HepG2 (cell line): ENCODE data around the gene GNA15. TPM values are rescaled to one million over a fixed set of nuclear protein-coding genes. Genes with fewer than 3 reads are reported as not detected.

Experiments
- ATAC-seq: fragments of 200-7000 bp; cut with Tn5 transposase; 3 replicates; pipeline ENCODE4 v1.9.1; 2020; ENCODE audit warnings: mild to moderate bottlenecking, moderate library complexity
- BruUV-seq: library from RNA; stranded (reverse); fragments of 400-500 nt; replicated peaks from 2 replicates; lab custom pipeline; 2021; lab: Mats Ljungman, UMichigan
- CTCF ChIA-PET: fragments of 300-600 bp; formaldehyde crosslinking; extraction: SDS; loops from one replicate; lab custom pipeline; 2021; ENCODE audit warnings: low total read pairs, inconsistent platforms, low intra/inter-chr PET ratio; lab: Yijun Ruan, JAX
- POLR2A ChIA-PET: fragments of 350-600 bp; sonication (Branson Sonifier 250); formaldehyde crosslinking; loops from one replicate; lab custom pipeline; 2020; ENCODE audit warnings: antibody characterized with exemption, inconsistent platforms; lab: Yijun Ruan, JAX
- DNase-seq: peaks from one replicate; pipeline ENCODE4 v3.0.0-alpha.2; 2015; ENCODE audit warnings: low spot score
- FAIRE-seq: peaks from 3 replicates; lab custom pipeline; 2011; peaks lifted over from hg19 to GRCh38; lab: Jason Lieb, UNC
- H2AFZ ChIP-seq: one replicate; pipeline ENCODE4 v1.6.1; 2011; ENCODE audit warnings: low read length, inconsistent platforms
- H3K27ac ChIP-seq: fragments of 300-600 bp; 3 replicates; pipeline ENCODE4 v1.8.0; 2011; ENCODE audit warnings: mixed run types, mild to moderate bottlenecking, mixed read lengths, low read length, inconsistent platforms; ENCODE audit not compliant: insufficient read depth; ENCODE audit errors: extremely low read length
- H3K27me3 ChIP-seq, 2 experiments: fragments of 200-600 bp in 1 of 2; 2 replicates in 1 of 2; 3 replicates in 1 of 2; pipeline versions ENCODE4 v1.6.0 to v1.8.0; 2011; ENCODE audit warnings: low read length in 2 of 2, mild to moderate bottlenecking in 2 of 2, moderate library complexity in 2 of 2, inconsistent platforms in 1 of 2; ENCODE audit not compliant: insufficient read depth in 2 of 2, control insufficient read depth in 1 of 2
- H3K36me3 ChIP-seq, 2 experiments: fragments of 200-600 bp in 1 of 2; replicated peaks in 1 of 2; 2 replicates in 1 of 2; 3 replicates in 1 of 2; pipeline versions ENCODE4 v1.5.1 to v1.8.0; 2011; ENCODE audit warnings: low read length in 2 of 2, inconsistent platforms in 1 of 2; ENCODE audit not compliant: insufficient read depth in 2 of 2, control insufficient read depth in 1 of 2
- H3K4me1 ChIP-seq: 2 replicates; pipeline ENCODE4 v1.5.1; 2012; ENCODE audit warnings: low read length, inconsistent platforms; ENCODE audit not compliant: insufficient read depth
- H3K4me2 ChIP-seq: 2 replicates; pipeline ENCODE4 v1.6.0; 2011; ENCODE audit warnings: low read depth, low read length, inconsistent platforms
- H3K4me3 ChIP-seq, 3 experiments: fragments of 200-600 bp in 1 of 3; sonication (generic), shearing (Covaris generic) in 1 of 3; replicated peaks in 1 of 3; 2 replicates each; pipeline ENCODE4 v1.5.1; 2011 to 2016; ENCODE audit warnings: low read length in 3 of 3, inconsistent platforms in 2 of 3, low read depth in 2 of 3, mild to moderate bottlenecking in 2 of 3, control low read depth in 1 of 3, mixed read lengths in 1 of 3; ENCODE audit not compliant: insufficient read depth in 1 of 3
- H3K79me2 ChIP-seq: one replicate; pipeline ENCODE4 v1.6.1; 2011; ENCODE audit warnings: low read length, inconsistent platforms; ENCODE audit not compliant: insufficient read depth
- H3K9ac ChIP-seq: 2 replicates; pipeline ENCODE4 v1.6.0; 2011; ENCODE audit warnings: mild to moderate bottlenecking, low read depth, low read length, inconsistent platforms; ENCODE audit not compliant: insufficient read depth
- H3K9me3 ChIP-seq: 2 replicates; pipeline ENCODE4 v1.5.1; 2012; ENCODE audit warnings: mild to moderate bottlenecking, low read length
- H4K20me1 ChIP-seq: 2 replicates; pipeline ENCODE4 v1.6.0; 2011; ENCODE audit warnings: inconsistent platforms, mild to moderate bottlenecking, low read length, moderate library complexity; ENCODE audit not compliant: insufficient read depth
- FOXC1 ChIP-seq: sonication (generic); formaldehyde crosslinking; IDR thresholded peaks from 2 replicates; pipeline ENCODE4 v1.8.0; 2022; ENCODE audit warnings: mild to moderate bottlenecking, missing genetic modification reagents, borderline replicate concordance
- GZF1 ChIP-seq: sonication (generic); formaldehyde crosslinking; IDR thresholded peaks from 2 replicates; pipeline ENCODE4 v1.5.1; 2020; ENCODE audit warnings: mild to moderate bottlenecking, missing genetic modification reagents
- HMGA1 ChIP-seq: sonication (generic); formaldehyde crosslinking; conservative IDR thresholded peaks from 2 replicates; pipeline ENCODE4 v1.4.0; 2020; ENCODE audit warnings: missing genetic modification reagents
- KMT2B ChIP-seq: IDR thresholded peaks from 2 replicates; pipeline ENCODE4 v1.6.1; 2016; ENCODE audit warnings: missing genetic modification reagents, missing compliant biosample characterization
- MIER3 ChIP-seq: IDR thresholded peaks from 2 replicates; pipeline ENCODE4 v1.6.1; 2016; ENCODE audit warnings: missing compliant biosample characterization, borderline replicate concordance
- NRL ChIP-seq: sonication (generic); formaldehyde crosslinking; IDR thresholded peaks from 2 replicates; pipeline ENCODE4 v1.5.0; 2020; ENCODE audit warnings: missing genetic modification reagents, mild to moderate bottlenecking, moderate library complexity, borderline replicate concordance
- PAX8 ChIP-seq: sonication (generic); formaldehyde crosslinking; IDR thresholded peaks from 2 replicates; pipeline ENCODE4 v1.8.0; 2022; ENCODE audit warnings: mild to moderate bottlenecking, missing genetic modification reagents, borderline replicate concordance
- PCBP1 ChIP-seq: fragments of 200-400 bp; formaldehyde crosslinking; IDR thresholded peaks from 2 replicates; pipeline ENCODE4 v1.6.1; 2017; ENCODE audit warnings: mild to moderate bottlenecking, low read depth, low read length, borderline replicate concordance
- RBFOX2 ChIP-seq: fragments of 200-400 bp; formaldehyde crosslinking; IDR thresholded peaks from 2 replicates; pipeline ENCODE4 v1.6.1; 2017; ENCODE audit warnings: low read depth, mild to moderate bottlenecking, low read length
- SIX4 ChIP-seq: sonication (generic); formaldehyde crosslinking; IDR thresholded peaks from 2 replicates; pipeline ENCODE4 v1.4.0; 2020; ENCODE audit warnings: missing genetic modification reagents
- SNRNP70 ChIP-seq: fragments of 200-400 bp; formaldehyde crosslinking; IDR thresholded peaks from 2 replicates; pipeline ENCODE4 v1.6.1; 2017; ENCODE audit warnings: mild to moderate bottlenecking, low read depth, low read length, moderate library complexity
- SRSF9 ChIP-seq: fragments of 200-400 bp; formaldehyde crosslinking; IDR thresholded peaks from 2 replicates; pipeline ENCODE4 v1.6.1; 2018; ENCODE audit warnings: borderline replicate concordance, mild to moderate bottlenecking, low read depth, low read length; ENCODE audit not compliant: insufficient read depth, poor library complexity, severe bottlenecking
- ZMYM2 ChIP-seq: sonication (generic); formaldehyde crosslinking; IDR thresholded peaks from 2 replicates; pipeline ENCODE4 v1.8.0; 2022; ENCODE audit warnings: mild to moderate bottlenecking, missing genetic modification reagents
- ZNF207 ChIP-seq: fragments of 450-650 bp; IDR thresholded peaks from 2 replicates; pipeline ENCODE4 v1.6.1; 2016; ENCODE audit warnings: antibody characterized with exemption, borderline replicate concordance
- ZNF234 ChIP-seq: sonication (generic); formaldehyde crosslinking; conservative IDR thresholded peaks from 2 replicates; pipeline ENCODE4 v1.5.1; 2020; ENCODE audit warnings: mild to moderate bottlenecking, missing genetic modification reagents
- ZNF235 ChIP-seq: sonication (generic); formaldehyde crosslinking; IDR thresholded peaks from 2 replicates; pipeline ENCODE4 v1.8.1; 2023; ENCODE audit warnings: mild to moderate bottlenecking, missing genetic modification reagents, borderline replicate concordance
- ZNF484 ChIP-seq: sonication (generic); formaldehyde crosslinking; IDR thresholded peaks from 2 replicates; pipeline ENCODE4 v1.5.1; 2020; ENCODE audit warnings: mild to moderate bottlenecking, low read depth, missing genetic modification reagents, borderline replicate concordance
- ZNF672 ChIP-seq: sonication (generic); formaldehyde crosslinking; IDR thresholded peaks from 2 replicates; pipeline ENCODE4 v1.8.1; 2022; ENCODE audit warnings: missing genetic modification reagents
- ZNF746 ChIP-seq: sonication (generic); formaldehyde crosslinking; IDR thresholded peaks from 2 replicates; pipeline ENCODE4 v1.8.0; 2022; ENCODE audit warnings: mild to moderate bottlenecking, missing genetic modification reagents
- WGBS: methylation state at CpG from one replicate; pipeline ENCODE4 v1.1.6; 2017; ENCODE audit warnings: low lambda C conversion rate; 5-methylcytosine and 5-hydroxymethylcytosine counted together
- in situ Hi-C: cut with HindIII; loops from 2 replicates; pipeline ENCODE4 v1.10.0; 2017; ENCODE audit warnings: low pct_unique_long_range_greater_than_20kb; ENCODE audit not compliant: extremely low pct_ligation_motif_present
- intact Hi-C: fragments of 100-400 bp; cut with micrococcal nuclease; formaldehyde crosslinking; loops from one replicate; pipeline ENCODE4 v1.10.0; 2022; ENCODE audit not compliant: unreplicated experiment
- polyA plus RNA-seq, 8 experiments: library from polyadenylated mRNA; depleted of rRNA in 3 of 8; stranded (reverse) in 7 of 8; unstranded in 1 of 8; fragments of >200 nt; fragmentation: Illumina TruSeq in 4 of 8; extraction: Trizol in 4 of 8; gene quantifications; 2 replicates each; pipeline versions ENCODE4 v1.2.1 to v1.2.3, GENCODE V29; 2011 to 2016; ENCODE audit warnings: low read depth in 4 of 8, missing spikeins in 1 of 8, mixed read lengths in 1 of 8; ENCODE audit not compliant: insufficient read depth in 1 of 8
- total RNA-seq, 5 experiments: library from RNA; depleted of rRNA; stranded (reverse); fragments of >200 nt; fragmentation: Illumina TruSeq; extraction: Trizol; gene quantifications; 2 replicates each; pipeline ENCODE4 v1.2.3, GENCODE V29; 2016; ENCODE audit warnings: low read depth in 1 of 5
- TF ChIP-seq, protein P1 (sequence below): sonication (generic); formaldehyde crosslinking; IDR thresholded peaks from 2 replicates; pipeline ENCODE4 v1.9.0; 2022; ENCODE audit warnings: missing genetic modification reagents, mild to moderate bottlenecking, borderline replicate concordance
- TF ChIP-seq, protein P2 (sequence below): sonication (generic); formaldehyde crosslinking; IDR thresholded peaks from 2 replicates; pipeline ENCODE4 v1.8.0; 2022; ENCODE audit warnings: mild to moderate bottlenecking, missing genetic modification reagents; ENCODE audit not compliant: insufficient replicate concordance

Gene GNA15
- total and polyA plus RNA-seq, 2 of the 13 experiments (the other 11 are each of a cell fraction or from before 2014, with no cell fraction given), result not detected

DNA sequence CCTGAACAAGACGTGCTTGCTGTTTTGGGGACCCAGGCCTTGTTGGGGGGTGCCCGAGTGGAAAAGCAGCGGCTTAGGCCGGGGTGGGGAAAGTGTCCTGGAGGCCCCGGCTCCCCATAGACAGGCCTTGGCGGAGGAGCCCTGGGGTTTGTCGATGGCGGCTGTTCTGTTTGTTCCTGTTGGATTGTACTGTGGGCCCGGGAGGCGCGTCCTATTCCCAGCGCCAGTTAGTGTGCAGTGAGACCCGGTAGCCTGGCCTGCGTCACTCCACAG, 61.0 kb downstream of the GNA15 start (continued):
- TF ChIP-seq, protein P1, sequence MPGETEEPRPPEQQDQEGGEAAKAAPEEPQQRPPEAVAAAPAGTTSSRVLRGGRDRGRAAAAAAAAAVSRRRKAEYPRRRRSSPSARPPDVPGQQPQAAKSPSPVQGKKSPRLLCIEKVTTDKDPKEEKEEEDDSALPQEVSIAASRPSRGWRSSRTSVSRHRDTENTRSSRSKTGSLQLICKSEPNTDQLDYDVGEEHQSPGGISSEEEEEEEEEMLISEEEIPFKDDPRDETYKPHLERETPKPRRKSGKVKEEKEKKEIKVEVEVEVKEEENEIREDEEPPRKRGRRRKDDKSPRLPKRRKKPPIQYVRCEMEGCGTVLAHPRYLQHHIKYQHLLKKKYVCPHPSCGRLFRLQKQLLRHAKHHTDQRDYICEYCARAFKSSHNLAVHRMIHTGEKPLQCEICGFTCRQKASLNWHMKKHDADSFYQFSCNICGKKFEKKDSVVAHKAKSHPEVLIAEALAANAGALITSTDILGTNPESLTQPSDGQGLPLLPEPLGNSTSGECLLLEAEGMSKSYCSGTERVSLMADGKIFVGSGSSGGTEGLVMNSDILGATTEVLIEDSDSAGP (CRISPR knock-in tag), result no peak

DNA sequence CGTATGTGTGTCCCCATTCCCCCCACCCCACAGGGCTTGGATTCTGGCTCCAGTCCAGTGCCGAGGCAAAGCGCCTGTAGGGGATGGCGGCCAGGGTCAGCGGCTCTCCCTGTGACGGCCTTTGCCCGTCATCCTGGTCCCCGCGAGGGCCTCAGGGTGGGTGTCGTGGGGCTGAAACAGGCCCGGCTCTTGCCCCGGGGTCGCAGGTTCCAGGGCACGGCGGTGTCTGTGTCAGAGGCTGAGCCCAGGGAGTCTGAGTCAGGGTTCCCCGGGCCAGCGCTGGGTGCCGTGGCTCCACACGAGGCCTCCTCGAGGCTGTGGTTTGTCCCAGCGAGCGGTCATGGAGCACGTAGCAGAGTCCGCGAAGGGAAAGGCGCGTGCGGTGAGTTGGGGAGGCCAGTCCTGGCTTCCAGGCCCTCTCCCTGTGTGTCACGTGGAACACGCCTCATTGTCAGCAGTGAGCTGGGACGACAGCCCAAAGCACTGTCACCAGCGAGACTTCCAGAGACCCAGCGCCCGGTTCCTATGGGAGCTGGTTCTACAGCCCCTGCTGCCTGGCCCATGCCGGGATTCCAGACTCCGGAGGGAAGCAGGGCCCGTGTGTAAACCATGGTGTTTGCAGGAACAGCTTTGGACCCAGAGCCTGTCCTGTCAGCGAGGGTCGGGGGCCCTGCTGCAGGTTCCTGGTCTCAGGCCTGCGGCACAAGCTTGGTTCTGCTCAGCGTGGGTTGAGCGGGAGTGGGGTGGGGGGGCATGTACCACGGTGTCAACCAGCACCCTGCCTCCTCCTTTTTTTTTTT, 63.3 kb downstream of the GNA15 start:
- no peak for DNase-seq
- H3K27me3 ChIP-seq, result no peaks in the 10 kb centered on the region
- ATAC-seq, result no peak
- H3K4me3 ChIP-seq, result no peak overlapping the region
- FAIRE-seq, result no peak
- H3K27ac ChIP-seq, result no peak overlapping the region
- ChIA-PET CTCF (no interaction called here), POLR2A (no interaction called here)
- no peaks in the 10 kb centered on the region for H4K20me1 ChIP-seq
- no peak overlapping the region for H3K9ac ChIP-seq
- intact Hi-C loops (no loop called here), in situ Hi-C loops (no loop called here)
- no peaks in the 10 kb centered on the region for H3K4me1 ChIP-seq
- no peak overlapping the region for H2AFZ ChIP-seq
- no peaks in the 10 kb centered on the region for H3K79me2 ChIP-seq
- peaks cover 3 to 18% of the 10 kb centered on the region in 2 experiments; a peak in 3 of 5 replicates for H3K36me3 ChIP-seq
- BruUV-seq, result no TSS peak
- 95% methylated on average over 24 of the region's 43 CpGs for WGBS
- no peaks in the 10 kb centered on the region for H3K9me3 ChIP-seq
- no peak overlapping the region for H3K4me2 ChIP-seq
- no peak for TF ChIP-seq ZNF234 (CRISPR knock-in tag)
- TF ChIP-seq PAX8 (CRISPR knock-in tag), result no peak
- no peak for TF ChIP-seq ZNF746 (CRISPR knock-in tag)
- TF ChIP-seq SRSF9, result no peak
- TF ChIP-seq SNRNP70, result no peak
- TF ChIP-seq PCBP1, result no peak
- TF ChIP-seq, protein P2, sequence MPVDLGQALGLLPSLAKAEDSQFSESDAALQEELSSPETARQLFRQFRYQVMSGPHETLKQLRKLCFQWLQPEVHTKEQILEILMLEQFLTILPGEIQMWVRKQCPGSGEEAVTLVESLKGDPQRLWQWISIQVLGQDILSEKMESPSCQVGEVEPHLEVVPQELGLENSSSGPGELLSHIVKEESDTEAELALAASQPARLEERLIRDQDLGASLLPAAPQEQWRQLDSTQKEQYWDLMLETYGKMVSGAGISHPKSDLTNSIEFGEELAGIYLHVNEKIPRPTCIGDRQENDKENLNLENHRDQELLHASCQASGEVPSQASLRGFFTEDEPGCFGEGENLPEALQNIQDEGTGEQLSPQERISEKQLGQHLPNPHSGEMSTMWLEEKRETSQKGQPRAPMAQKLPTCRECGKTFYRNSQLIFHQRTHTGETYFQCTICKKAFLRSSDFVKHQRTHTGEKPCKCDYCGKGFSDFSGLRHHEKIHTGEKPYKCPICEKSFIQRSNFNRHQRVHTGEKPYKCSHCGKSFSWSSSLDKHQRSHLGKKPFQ (CRISPR knock-in tag), result no peak
- TF ChIP-seq KMT2B, result no peak
- TF ChIP-seq ZNF207, result no peak
- no peak for TF ChIP-seq ZMYM2 (CRISPR knock-in tag)
- TF ChIP-seq HMGA1, result no peak
- TF ChIP-seq MIER3, result no peak
- TF ChIP-seq GZF1, result no peak
- no peak for TF ChIP-seq SIX4 (CRISPR knock-in tag)
- TF ChIP-seq ZNF235 (CRISPR knock-in tag), result no peak
- no peak for TF ChIP-seq ZNF484
- no peak for TF ChIP-seq NRL (CRISPR knock-in tag)
- TF ChIP-seq FOXC1 (CRISPR knock-in tag), result no peak
- no peak for TF ChIP-seq ZNF672 (CRISPR knock-in tag)
- TF ChIP-seq RBFOX2, result 0 out of 2 replicates have a peak, but pooled peaks have one; percentile 50
